IPS-NIHi11 (cell line): ENCODE measurements around the gene CFAP58.
A peak's percentile ranks its signal among the peaks of the same experiment; 100 is the strongest.

Source experiments
- DNase-seq: peaks from one replicate; pipeline ENCODE4 v3.0.0; 2012; ENCODE audit warnings: mixed read lengths, low spot score

Gene CFAP58, protein sequence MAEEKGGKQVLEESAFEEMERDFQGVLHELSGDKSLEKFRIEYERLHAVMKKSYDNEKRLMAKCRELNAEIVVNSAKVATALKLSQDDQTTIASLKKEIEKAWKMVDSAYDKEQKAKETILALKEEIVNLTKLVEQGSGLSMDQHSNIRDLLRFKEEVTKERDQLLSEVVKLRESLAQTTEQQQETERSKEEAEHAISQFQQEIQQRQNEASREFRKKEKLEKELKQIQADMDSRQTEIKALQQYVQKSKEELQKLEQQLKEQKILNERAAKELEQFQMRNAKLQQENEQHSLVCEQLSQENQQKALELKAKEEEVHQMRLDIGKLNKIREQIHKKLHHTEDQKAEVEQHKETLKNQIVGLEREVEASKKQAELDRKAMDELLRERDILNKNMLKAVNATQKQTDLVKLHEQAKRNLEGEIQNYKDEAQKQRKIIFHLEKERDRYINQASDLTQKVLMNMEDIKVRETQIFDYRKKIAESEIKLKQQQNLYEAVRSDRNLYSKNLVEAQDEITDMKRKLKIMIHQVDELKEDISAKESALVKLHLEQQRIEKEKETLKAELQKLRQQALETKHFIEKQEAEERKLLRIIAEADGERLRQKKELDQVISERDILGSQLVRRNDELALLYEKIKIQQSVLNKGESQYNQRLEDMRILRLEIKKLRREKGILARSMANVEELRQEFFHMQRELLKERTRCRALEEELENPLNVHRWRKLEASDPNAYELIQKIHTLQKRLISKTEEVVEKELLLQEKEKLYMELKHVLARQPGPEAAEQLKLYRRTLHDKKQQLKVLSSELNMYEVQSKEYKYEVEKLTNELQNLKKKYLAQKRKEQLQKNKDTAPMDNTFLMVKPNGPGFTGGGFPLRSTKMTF

DNA sequence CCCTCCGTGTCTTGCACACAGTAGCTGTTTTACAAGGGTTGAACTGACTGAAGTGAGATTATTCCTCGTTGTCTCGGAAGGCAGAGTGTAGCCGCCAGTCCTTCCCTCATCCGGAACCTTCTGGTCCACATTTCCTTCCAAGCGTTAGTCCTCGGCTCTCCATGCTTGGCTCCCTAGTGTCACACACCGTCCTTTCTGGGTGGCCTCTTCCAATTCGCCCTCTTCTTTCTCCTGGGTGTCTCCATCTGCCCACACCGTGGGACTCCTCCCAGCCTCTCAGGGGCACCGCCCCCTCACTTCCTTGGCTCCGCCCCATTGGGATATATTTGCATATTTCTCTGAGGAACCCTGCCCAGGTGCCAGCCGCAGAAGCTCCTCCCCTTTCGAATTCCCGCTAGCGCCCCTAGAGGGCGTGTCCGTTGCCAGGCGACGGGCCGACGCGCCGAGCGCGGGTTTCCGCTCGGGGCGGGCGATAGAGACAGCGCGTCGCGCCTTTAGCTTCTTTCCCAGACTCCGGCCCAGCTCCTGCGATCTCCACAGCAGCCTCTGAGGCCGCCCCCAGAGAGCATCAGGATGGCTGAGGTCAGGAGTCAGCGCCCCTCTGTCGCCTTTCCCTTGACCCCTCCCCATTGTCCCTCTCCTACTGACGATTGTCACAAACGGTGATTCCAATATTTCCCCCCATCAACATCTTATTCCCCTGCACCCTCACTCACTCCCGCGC, at the start of gene CFAP58:
TSS of gene CFAP58 (plus strand) at position 509 of the 724 bp plus-strand sequence. CDS start at position 574, 65 bp downstream.
- DNase-seq, result peak; percentile 94

DNA sequence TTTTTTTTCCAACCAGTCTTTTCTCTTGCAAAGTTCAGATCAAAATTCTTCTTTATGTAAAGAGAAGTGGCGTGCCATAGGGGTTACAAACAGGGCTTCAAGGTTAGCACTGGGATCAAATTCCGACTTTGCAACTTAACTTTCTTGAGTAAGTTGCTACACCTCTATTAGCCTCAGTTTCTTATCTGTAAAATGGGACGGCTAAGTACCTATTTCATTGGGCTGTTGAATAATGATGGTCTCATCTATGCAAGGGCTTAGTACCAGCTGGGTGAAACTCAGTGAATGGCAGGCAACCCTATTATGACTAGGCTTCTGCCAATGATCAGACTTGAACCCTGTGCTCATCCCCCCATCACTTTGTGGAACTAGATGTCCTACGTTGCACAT, 49.3 kb upstream of the CFAP58 start:
- DNase-seq, result no peak

DNA sequence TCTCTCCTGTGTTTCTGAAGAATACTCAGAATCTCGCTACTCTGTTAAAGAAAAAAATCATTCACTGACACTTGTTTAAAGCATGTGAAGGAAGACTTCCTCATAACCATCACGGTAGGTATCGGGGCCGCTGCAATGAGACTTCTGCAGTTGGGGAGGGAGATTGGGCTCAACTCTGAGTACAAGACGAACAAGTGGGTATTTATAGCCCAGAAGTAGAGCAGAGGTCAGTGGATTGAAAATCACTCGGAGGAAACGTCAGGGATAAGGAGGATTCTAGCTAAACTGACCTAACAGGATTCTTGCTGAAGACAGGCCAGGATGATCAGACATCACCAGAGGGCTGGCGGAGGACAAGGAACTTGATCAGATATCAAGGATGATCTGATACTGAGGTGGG, 48.7 kb upstream of the CFAP58 start:
- DNase-seq, result no peak

DNA sequence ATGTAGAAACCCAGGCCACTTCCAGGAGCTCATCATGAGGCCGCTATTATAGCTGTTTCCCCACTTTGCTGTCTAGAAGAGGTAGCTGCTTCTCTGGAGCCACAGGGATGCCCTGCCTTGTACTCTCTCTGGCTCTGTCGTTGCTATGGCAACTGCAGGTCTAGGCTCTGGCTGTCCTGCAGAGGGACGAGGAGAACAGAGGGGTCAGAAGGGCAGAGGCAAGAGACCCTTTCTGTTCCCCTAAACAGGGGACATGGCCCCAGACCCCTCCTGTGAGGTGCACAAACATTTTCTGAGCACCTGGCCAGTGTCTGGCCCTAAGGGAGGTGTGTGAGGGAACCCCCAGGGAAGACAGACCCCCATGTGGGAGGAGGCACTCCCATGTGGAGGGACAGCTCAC, 46.7 kb upstream of the CFAP58 start:
- DNase-seq, result no peak

DNA sequence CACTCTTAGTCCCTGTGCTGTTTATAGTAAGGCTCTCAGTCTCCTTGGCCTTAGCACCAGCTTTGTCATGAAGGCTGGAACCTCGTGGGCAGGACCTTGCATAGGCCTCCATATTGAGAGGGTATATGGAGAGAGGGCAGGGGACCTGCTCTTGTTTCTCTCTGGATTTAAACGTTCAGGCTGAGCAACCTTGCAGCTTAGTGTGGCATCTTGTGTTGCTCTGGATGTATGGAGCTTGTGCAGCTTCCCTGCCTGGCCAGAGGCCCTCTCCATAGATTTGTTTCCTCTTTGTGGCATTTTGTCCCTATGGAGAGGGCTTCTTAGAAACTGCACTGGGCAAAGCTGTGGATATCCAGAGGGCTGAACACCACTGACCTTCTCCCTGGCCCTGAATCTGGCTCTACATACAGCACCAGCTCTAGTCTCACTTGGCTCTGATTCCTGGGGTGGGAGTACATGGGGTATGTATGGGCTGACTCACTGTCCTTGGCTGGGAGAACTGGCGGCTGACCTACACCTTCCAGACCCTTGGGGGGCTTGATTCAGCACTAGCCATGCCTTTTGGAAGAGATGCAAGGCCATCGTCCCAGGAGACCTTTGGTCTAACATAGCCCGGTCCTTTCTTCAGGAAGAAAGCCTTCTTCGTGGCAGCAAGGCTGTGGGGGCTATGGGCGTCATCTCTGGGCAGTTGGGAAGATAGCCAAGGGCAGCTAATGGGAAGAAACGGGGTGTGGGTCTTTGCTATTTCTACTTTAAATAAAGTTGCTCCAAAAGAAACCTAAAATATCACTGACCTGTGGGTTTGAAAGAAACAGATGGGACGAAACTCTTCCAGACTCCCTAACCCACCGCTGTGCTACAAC, 45.8 kb upstream of the CFAP58 start:
- DNase-seq, result no peak

DNA sequence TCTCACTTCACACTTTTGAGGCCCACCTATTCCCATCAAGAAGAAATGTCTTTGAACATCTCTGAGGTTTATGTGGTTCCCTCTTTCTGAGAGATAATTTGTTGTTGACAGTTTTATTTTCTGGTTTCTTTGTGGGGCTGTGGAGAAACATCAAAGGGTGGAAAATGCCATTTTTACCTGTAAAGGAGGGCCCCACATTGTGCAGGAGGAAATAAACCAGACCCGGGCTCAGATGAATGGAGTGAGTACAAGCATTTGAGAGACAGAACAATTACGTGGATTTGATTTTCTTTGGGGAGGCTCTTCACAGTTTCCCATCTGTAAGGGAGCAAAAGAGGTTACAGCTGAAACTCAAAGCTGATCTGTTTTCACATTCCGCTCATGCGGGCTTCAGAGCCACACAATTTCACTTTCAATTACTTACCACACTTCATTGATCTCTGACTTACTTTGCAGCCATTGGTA, 45.2 kb upstream of the CFAP58 start:
- DNase-seq, result no peak

DNA sequence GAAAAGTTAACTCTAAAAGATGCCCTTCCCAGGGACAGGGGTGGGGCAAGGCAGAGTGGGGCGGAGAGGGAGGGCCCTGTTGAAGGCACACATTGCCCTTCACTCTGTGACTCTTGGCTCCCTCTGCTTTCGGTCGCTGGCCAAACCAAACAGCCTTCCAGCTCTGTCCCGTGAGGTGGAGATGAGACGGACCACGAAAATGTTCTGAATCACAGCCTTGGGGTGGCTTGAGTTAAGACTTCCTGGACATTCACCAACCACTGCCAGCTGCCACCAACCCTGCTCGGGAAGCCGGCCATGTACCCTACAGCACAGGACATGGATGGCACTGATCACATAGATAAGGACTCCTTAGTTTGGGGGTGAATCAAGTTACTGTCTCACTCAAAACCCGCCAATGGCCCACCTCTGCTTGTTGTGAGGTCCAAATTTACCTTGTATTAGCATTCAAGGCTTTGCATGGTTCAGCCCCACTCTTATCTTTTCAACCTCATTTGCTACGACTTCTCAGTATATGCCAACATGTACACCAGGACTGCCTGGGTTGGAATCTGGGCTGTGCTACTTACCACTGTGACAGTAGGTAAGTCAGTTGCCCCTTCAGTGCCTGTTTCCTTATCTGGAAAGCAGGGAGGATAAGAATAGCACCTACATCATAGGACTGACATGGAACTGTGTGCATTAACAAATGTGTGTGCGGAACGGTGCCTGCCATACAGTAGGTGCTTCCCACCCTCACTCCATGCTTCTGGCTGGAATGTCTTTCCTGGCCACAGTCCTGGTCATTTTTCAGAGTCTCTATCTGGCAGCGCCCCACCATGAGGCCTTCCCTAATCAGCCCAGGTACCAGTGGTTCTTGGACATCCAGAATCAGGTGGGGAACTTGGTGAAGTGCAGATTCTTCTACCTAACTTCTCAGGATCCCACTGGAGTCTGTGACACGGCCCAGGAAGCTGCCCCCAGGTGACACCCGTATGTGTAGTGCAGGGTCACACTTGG, 43.4 kb upstream of the CFAP58 start:
- no peak for DNase-seq

DNA sequence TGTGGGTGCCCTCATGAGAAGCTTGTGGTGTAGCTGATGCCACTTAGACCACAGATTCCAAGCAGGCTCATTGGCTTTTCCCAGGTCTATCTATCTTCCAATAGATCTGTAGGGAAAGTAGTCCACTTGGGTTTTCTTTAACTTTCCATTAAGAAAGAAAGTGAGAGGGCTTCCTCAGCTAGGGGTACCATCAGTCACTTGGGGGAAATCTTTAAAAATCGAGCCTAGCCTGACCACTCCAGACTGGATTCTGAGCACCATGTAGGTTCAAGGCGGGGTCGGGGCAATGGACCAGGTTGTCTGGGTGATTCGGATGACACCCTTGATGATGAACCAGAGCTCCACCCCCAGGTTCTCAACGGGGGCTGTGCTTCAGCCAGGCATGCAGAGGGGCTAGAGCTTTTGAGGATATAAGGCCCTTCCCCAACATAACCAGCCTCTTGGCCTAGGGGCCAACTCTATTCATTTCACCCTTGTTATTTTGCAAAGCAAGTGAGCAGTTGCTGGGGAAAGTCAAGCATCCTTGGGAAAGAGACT, 42.4 kb upstream of the CFAP58 start:
- DNase-seq, result no peak

DNA sequence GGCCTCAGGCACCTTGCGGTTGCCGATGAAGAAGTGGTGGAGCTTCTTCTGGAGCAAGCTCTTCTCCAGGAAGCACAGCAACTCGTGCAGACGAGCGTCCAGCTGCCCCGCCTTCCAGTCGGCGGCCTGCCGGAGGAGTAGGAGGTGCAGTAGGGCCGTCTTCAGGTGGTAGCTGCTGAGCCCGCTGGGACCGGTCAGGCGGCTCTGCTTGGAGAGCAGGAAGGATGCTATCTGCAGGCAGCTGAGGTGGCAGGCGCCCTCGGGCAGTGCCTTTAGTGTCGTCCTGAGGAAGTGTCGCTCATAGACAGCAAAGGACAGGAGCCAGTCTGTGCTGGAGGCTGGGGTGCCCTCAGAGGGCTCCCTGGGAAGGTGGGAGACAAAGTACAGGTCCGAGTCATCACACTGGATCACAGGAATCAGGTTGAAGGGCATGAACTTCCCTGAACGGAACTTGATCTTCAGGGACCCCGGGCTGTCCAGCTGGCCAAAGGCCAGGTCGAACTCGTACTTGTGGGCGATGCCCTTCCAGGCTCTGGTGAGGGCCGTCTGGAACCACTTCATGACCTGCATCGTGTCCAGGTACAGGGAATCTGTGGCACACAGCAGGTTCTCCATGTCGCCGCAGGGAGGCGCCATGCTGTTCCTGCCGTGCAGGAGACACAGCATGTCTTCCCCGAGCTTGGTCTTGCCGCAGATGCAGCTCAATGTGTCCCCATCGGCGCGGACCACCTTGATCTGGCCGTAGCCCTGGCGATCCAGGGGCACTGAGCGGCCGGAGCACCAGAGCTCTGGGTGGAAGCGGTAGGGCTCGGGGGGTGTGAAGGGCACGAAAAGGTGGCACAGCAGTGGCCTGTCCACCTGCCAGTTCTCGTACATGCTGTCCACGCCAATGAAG, 38.8 kb upstream of the CFAP58 start:
- DNase-seq, result no peak

DNA sequence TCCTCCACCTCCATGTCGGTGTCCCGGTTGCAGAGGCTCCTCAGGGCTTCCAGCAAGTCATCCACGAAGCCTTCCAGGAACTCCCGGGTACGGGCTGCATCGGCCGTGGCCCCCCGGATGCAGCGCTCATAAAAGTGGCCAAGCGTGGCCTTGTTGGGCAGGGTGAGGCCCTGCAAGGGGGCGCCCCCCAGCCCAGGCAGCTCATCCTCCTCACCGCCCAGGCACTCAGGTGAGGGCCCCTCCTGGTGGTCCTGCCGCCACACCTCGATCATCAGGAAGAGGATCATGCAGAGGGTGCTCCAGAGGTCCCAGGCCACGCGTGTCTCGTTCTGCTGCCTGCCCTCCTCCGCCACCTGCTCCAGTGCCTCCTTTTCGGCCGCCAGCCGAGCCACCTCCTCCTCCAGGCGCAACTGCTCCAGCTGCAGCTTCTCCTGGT, 38.1 kb upstream of the CFAP58 start:
- no peak for DNase-seq

DNA sequence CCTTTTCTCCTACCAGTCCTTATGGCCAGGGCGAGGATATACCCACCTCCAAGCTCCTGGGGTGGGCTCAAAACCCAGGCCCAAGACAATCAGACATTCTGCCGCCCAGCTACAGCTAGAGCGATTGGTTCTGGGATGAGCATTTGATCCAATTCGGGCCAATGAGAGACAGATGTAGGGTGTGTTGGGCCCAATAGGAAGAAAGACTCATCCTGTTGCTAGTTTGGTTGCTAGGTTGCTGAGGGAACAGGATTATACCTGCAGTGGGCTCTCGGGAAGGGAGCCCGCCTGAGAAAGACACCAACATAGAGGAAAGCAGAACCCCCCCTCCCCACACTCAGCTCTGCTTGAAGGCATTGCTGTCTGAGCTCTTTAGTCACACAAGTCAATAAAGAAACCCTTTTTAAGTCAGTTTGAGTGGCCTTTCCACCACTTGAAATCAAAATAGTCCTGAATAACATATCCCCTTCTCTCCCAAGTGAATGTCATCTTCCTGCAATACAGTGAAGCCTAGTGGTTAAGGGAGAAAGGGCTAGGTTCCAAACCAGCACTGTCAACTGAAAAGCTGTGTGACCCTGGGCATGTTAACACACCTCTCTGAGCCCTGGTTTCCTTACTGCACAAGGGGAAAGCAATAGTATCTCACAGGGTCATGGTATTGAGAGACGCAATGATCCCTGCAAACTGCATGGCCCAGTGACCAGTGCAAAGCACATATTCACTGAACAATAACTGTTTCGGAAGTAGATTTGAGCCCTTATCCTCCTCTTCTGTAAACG, 37.1 kb upstream of the CFAP58 start:
- DNase-seq, result no peak

DNA sequence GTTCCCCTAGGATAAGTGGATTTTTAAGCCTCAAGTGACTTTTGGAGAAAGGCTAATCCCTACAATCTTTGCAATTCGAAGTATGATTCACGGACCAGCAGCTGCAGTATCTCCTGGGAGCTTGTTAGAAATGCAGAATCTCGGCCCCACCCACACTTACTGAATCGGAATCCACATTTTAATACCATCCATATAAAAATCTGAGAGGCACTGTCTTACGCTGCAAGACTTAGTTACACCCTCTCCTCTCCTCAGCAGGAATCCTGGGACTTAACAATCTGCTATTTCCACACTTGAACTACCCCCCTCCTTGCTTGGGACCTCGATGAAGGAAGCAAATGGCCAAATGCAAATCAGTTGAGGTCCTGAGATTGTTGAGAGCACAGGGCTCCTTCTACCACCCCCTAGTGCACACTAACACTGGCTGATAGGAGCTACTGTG, 36.3 kb upstream of the CFAP58 start:
- DNase-seq, result no peak

DNA sequence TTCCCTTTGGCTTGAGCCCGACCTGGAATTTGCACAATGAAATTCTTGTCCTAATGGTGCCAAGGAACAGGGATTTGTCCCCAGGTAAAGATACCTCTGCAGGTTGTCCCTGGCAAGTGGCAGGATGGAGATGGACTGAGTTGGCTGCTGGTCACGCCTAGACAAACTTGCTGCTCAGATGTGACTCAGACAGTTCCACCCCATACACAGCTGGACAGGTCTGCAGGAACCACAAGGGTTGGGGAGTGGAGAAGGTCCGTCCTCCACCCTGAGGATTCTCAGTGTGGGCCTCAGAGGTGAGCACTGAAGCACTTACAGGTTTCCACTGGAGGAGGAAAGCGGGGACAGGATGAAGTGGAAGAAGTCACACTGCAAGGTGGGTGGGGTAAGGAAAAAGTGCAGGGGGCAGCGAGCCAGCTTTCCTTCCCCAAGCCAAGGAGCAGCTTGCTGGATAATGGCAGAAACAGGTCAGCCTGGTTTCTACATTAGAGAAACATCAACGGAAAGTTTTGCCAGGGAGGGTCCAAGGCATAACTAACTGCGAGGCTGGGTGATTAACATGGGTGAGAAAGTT, 35.8 kb upstream of the CFAP58 start:
- DNase-seq, result no peak

DNA sequence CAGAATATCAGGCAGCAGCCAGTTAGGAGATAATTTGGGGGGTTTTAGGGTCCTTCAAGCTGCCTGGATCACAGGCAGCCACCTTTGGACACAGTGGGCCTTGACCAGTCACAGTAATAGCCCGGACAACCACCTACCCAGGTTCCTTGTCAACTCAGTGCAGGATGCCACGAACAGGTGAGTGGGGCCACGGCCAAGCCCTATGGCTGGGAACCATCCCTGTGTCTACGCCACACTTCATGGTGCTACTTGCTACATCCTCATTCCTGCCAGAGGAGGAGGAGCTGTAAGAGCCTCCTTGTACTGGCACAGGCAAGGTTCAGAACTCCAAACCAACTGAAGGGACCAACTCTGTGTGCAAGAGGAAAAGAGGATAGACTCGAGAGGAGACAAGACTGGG, 35.3 kb upstream of the CFAP58 start:
- no peak for DNase-seq

DNA sequence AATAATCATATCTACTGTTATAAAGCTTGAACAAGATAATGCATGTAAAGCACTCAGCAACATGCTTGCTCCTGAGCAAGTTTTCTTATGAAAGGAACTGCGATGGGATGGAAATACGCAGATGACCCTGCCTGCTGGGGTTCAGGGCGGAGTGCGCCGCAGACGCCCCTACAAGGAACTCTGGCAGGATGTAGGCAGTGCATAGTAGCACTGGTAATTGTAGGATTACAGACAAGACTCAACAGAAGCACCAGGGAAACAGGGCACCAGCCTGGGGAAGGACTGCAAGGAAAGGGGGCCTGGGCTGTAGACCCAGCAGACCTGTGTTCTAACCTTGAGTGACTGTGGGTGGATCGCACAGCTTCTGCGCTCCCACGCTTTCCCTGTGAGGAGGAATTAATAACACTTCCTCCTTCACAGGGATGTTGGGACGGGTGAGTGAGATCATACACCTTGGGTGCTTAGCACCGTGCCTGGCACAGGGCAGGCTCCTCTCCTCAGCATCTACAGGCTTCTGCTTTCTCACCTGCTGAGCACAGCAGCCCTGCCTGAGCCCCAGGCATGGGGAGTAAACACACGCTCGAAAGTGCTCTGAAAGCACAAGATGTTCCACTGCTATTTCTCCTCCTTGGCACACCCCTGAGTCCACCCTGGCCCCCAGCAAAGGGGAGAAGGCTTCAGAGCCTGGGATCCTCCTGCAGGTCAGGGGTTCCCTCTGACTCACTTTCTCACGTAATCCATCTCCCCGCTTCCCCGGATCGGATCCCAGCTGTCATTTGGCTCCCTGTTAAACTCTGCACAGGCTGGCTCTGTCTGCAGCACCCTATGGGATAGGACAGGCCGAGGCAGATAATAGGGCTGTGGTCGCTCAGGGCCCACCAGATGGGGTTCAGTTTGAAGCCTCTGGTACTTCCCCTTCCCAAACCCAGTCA, 34.6 kb upstream of the CFAP58 start:
- no peak for DNase-seq

DNA sequence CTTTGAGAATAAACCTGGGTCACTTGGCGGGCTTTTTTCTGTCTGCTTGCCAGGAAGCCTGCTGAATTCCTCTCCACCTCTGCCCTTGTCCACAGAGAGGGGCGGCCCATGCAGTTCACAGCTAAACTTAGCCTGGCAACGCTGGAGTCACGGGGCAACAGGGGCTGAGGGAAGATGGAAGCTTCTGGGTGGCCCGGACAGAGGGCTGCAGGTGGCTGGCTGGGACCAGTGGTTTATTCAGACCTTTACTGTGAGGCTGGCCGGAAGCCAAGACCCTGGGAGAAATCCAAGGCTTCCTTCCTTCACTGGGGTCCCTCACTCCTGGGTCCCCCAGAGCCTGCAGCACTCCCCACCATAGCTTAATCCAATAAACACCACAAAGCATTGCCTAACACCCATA, 32.4 kb upstream of the CFAP58 start:
- no peak for DNase-seq
